KOPT-K1 (cell line): ENCODE measurements around the gene COL13A1.

Experiments
- H3K27ac ChIP-seq: fragments of 200-600 bp; sonication (generic); 2 replicates; pipeline ENCODE4 v1.5.1; 2016; ENCODE audit warnings: antibody characterized with exemption, mild to moderate bottlenecking, low read depth, low read length; ENCODE audit not compliant: poor library complexity, severe bottlenecking
- H3K36me3 ChIP-seq: fragments of 200-600 bp; sonication (generic); 2 replicates; pipeline ENCODE4 v1.5.1; 2017; ENCODE audit warnings: antibody characterized with exemption, mild to moderate bottlenecking, low read length, moderate library complexity; ENCODE audit not compliant: insufficient read depth
- H3K9me3 ChIP-seq: fragments of 200-600 bp; sonication (generic); 2 replicates; pipeline ENCODE4 v1.5.1; 2017; ENCODE audit warnings: antibody characterized with exemption, low read length, mild to moderate bottlenecking; ENCODE audit not compliant: insufficient read depth, poor library complexity, severe bottlenecking

COL13A1 gene

DNA sequence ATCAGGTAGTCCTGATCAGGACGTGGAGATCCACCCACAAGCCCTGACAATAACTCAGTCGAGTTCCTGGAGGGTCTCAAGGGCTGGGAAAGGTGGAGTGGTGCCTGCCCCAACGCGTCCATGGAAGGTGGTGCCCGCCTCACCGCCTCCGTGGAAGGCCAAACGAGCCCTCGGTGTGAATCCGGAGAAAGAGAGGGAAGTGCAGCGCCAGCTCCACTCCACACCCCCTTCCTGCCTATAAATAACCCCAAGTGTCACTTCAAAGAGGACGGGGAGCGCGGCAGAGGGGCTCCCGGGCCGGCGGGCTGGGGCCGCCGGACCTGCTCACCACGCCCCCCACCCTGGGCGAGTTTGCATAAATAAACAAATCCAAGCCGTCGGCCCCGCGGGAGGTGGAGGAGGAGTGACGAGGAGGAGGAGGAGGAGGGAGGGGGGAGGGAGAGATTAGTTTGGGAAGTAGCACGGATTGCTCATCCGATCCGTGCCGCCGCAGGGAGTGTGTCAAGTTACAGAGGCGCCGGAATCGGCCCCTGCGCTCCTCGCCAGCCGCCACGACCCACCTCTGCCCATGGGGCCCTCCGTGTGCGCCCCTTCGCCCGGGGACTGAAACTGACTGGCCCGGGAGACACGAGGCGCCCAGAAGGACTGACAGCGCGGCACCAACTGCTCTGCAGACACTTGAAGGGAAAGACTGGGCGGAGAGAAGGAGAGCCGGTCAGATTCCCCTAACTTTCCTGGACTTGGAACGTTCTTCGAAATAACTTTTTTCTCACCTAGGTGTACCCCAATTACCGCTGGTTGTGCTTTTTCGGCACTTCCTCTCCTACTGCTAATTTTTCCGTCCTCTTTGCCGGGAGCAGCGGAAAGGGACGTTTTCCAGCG lies at the start of gene COL13A1:
Gene COL13A1 (plus strand): TSS at position 473 of the 882 bp plus-strand sequence. CDS start 518 bp downstream, outside the sequence.
- H3K27ac ChIP-seq: no peak within 1 kb of the TSS
- H3K9me3 ChIP-seq: peaks cover 1% of the 10 kb centered on the region
- no peaks in the 10 kb centered on the region for H3K36me3 ChIP-seq

- no peak overlapping the region for H3K27ac ChIP-seq
- no peaks in the 10 kb centered on the region for H3K36me3 ChIP-seq
- H3K9me3 ChIP-seq: no peaks in the 10 kb centered on the region
Observed at GRCh38 chr10:69752479-69752878, 49.2 kb upstream of the COL13A1 start.

- no peaks in the 10 kb centered on the region for H3K9me3 ChIP-seq
- no peak overlapping the region for H3K27ac ChIP-seq
- H3K36me3 ChIP-seq: no peaks in the 10 kb centered on the region
Observed at GRCh38 chr10:69756279-69756678, 45.4 kb upstream of the COL13A1 start.

DNA sequence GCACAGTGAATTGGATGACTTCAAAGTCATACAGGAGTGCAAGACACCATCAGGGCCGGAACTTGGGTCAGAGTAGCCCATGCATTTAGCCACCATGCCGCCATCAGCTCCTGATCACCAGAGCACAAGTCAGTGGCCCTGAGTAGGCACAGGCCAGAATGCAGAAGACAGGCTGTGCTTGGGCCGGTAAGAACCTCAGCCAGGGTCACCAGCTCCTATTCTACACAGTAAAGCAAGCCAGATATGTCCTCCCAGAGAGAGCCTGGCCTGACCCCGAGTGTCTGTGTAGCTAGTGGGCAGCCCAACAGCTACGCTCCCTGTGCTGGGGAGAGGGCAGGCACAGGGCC lies 44.5 kb upstream of the COL13A1 start:
- Histone ChIP-seq H3K27ac (no peak overlapping the region), H3K9me3 (no peaks in the 10 kb centered on the region), H3K36me3 (no peaks in the 10 kb centered on the region)

DNA sequence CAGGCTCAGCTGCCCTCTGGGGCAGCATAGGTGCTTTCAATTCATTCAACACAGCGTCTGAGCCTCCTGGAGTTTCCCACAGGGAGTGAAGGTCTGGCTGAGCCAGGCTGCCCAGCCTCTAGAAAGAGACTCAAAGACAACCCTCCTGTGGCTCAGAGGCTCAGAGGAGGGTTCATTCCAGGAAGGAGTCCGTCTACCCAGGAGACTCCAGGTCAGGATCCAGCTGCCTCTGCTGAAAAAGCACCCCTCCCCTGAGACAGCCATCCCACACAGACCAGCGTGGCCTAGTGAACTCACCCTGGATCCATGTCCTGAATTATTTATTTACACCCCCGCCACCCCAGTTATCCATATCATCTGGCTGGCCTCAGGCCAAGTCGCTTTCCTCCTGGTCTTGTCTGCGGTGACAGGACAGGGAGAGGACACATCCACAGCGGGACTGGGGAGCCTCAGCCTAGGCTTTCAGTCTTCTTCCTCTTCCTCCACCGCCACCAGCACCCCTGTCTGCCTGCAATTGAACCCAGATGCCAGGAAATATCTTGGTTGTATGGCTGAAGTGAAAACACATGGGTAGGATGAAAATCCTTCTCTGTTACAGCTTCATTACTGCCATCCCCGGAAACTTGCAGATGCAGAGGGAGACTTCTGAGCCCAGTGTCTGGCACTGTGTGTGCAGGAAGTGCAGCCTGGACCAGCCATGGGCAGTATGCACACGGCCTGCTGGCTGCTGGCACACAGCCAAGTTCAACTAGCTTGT lies 44.0 kb upstream of the COL13A1 start:
- Histone ChIP-seq H3K36me3 (no peaks in the 10 kb centered on the region), H3K27ac (no peak overlapping the region), H3K9me3 (no peaks in the 10 kb centered on the region)

DNA sequence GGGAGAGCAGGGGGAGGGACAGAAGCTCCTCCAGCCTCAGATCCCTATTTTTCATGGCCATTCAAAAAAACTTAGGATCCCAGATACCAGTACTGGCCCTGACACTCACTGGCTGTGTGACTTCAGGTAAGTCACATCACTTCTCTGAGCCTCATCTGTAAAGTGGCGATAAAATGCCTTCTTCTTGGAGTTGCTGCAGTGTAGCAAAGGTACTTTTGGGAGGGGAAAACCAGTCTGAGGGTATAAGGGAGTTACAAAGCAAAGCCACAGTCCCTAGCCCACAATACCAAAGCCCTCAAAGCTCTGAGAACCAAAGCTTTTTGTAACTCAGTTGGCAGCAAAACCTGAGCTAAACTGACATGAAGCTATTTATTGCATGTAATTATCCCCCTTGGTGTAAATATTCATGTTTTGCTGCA lies 43.4 kb upstream of the COL13A1 start:
- no peak overlapping the region for H3K27ac ChIP-seq

GRCh38 chr10:69759641-69760040 lies 42.1 kb upstream of the COL13A1 start:
- Histone ChIP-seq H3K36me3 (no peaks in the 10 kb centered on the region), H3K27ac (no peak overlapping the region), H3K9me3 (no peaks in the 10 kb centered on the region)

More for the DNA sequence above, 43.4 kb upstream of the COL13A1 start:
- Histone ChIP-seq H3K9me3 (no peaks in the 10 kb centered on the region), H3K36me3 (no peaks in the 10 kb centered on the region)

GRCh38 chr10:69760072-69760471 lies 41.6 kb upstream of the COL13A1 start:
- Histone ChIP-seq H3K9me3 (no peaks in the 10 kb centered on the region), H3K36me3 (no peaks in the 10 kb centered on the region), H3K27ac (no peak overlapping the region)

DNA sequence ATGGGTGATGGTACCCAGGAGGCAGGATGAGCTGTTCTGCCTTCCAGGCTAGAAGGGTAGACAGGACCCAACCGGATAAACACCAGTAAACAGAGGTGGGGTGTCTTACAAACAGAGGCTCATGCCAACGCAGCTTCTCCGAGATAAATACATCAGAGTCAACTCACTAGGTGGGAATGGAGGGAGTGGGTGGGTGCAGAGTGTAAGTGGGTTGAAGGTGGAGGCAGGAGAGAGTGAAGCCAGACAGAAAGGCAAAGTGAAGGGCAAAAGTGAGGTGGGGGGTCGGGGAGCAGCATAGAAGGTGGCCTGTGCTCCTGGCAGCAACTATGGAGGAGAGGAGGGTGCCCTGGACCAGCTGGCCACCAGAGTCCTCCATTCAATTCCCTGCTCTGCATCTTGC lies 40.4 kb upstream of the COL13A1 start:
- Histone ChIP-seq H3K36me3 (no peaks in the 10 kb centered on the region), H3K27ac (no peak overlapping the region), H3K9me3 (no peaks in the 10 kb centered on the region)

DNA sequence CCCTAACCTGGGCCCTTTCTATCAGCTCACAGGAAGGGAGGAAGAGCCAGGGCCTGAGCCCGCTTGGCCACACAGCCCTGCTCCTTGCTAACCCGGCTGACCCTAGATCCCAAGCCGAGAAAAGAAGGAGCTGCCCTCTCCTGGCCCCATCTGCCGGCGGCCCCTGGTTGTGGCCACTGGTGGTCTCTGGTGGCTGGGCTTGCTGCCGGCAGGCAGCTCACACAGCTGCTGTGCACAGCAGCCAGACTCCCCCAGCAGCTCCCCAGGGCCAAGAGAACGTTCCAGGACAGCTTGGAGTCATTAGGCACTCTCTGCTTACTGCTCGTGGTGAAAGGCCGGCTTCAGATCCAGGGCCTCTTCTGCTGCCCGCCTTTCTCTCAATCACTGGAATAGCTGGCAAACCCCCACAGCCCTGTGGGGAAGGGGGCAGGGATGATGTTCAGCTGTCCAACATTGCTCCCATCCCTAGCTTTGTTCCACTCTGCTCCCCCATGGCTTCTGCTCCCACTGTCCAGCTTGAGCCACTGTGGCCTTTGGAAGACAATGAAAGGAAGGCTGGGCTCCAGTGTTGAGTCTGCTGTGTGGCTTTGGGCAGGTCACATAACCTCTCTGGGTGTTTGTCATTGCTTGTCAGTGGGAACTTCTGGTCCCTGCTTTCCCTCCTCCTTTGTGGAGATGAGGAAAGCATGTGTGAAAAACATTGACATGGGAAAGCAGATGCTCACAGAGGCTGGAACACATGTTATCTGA lies 35.4 kb upstream of the COL13A1 start:
- Histone ChIP-seq H3K27ac (no peak overlapping the region), H3K9me3 (no peaks in the 10 kb centered on the region), H3K36me3 (no peaks in the 10 kb centered on the region)

- no peak overlapping the region for H3K27ac ChIP-seq
- no peaks in the 10 kb centered on the region for H3K9me3 ChIP-seq
Observed at GRCh38 chr10:69767793-69768192, 33.9 kb upstream of the COL13A1 start.

GRCh38 chr10:69768386-69768785 lies 33.3 kb upstream of the COL13A1 start:
- Histone ChIP-seq H3K27ac (no peak overlapping the region), H3K9me3 (no peaks in the 10 kb centered on the region), H3K36me3 (no peaks in the 10 kb centered on the region)

More at GRCh38 chr10:69767793-69768192, 33.9 kb upstream of the COL13A1 start:
- H3K36me3 ChIP-seq: no peaks in the 10 kb centered on the region

- Histone ChIP-seq H3K36me3 (no peaks in the 10 kb centered on the region), H3K27ac (no peak overlapping the region), H3K9me3 (no peaks in the 10 kb centered on the region)
Observed at GRCh38 chr10:69769395-69769992, 32.2 kb upstream of the COL13A1 start.

DNA sequence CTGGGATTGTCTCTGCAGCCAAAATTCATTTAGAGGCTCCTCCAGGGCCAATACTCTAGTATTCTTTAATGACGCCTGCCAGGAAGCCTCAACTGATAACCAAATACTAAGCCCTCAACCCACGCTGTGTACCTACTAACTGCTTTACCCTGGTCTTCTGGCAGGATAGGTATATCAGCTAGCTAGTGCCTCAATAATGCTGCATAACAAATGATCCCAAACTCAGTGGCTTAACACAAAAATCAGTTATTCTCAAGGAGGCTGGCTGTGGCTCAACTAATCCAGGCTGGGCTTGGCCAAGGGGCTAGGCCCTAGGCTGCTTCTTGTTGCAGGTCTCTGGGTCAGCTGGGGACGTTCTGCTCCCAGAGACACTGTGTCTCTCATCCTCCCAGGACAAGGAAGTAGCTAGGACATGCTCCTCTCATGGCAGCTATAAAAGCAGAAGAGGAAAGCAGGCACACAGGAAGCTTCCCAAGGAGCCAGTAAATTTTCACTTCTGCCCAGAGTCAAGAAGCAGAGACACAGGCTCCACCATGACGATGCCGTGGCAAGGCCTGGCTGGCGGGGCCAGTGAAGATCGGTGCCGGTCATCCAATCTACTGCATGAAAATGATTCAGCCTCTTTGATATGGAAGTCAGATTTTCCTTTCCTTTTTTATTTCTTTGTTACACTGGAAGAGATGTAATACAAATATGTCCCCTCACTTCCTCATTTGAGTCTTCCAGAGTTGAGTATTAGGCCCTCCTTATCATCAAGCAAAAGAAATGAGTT lies 28.6 kb upstream of the COL13A1 start:
- Histone ChIP-seq H3K27ac (no peak overlapping the region), H3K9me3 (no peaks in the 10 kb centered on the region), H3K36me3 (no peaks in the 10 kb centered on the region)
